Neuronal stem cell (in vitro differentiated cells): Measurements from ENCODE around the gene CFAP61.
"Not testable (repeated sequence)": the region's sequence is repeated elsewhere in the genome, so short reads cannot be mapped to it uniquely, and the experiment has no call there.

Experiments
- DNase-seq: peaks from one replicate; pipeline ENCODE4 v3.0.0-alpha.2; 2013; ENCODE audit warnings: low spot score
- H2AFZ ChIP-seq: one replicate; pipeline ENCODE4 v1.6.1; 2013; ENCODE audit warnings: mild to moderate bottlenecking, low read length, inconsistent platforms
- H2AK5ac ChIP-seq: 2 replicates; pipeline ENCODE4 v1.6.1; 2013; ENCODE audit warnings: low read depth, mild to moderate bottlenecking, inconsistent platforms, low read length, moderate library complexity, mixed read lengths
- H2BK120ac ChIP-seq: 2 replicates; pipeline ENCODE4 v1.6.1; 2013; ENCODE audit warnings: low read depth, mild to moderate bottlenecking, inconsistent platforms, low read length, moderate library complexity, mixed read lengths
- H2BK12ac ChIP-seq: one replicate; pipeline ENCODE4 v1.6.1; 2013; ENCODE audit warnings: low read length, inconsistent platforms
- H2BK15ac ChIP-seq: 2 replicates; pipeline ENCODE4 v1.6.1; 2013; ENCODE audit warnings: mild to moderate bottlenecking, low read length, inconsistent platforms, mixed read lengths
- H2BK5ac ChIP-seq: one replicate; pipeline ENCODE4 v1.6.1; 2013; ENCODE audit warnings: inconsistent platforms, mild to moderate bottlenecking, low read length, moderate library complexity
- H3K14ac ChIP-seq: one replicate; pipeline ENCODE4 v1.6.1; 2013; ENCODE audit warnings: low read length, inconsistent platforms
- H3K18ac ChIP-seq: 2 replicates; pipeline ENCODE4 v1.6.1; 2013; ENCODE audit warnings: low read length, inconsistent platforms
- H3K23ac ChIP-seq: 2 replicates; pipeline ENCODE4 v1.6.1; 2013; ENCODE audit warnings: low read depth, mild to moderate bottlenecking, mixed read lengths, low read length, inconsistent platforms; ENCODE audit not compliant: poor library complexity
- H3K27ac ChIP-seq: replicated peaks from 3 replicates; pipeline ENCODE4 v1.5.1; 2013; ENCODE audit warnings: low read length, inconsistent platforms
- H3K27me3 ChIP-seq, 3 experiments: 2 replicates each; pipeline ENCODE4 v1.6.1; 2013; ENCODE audit warnings: low read length in 3 of 3, mild to moderate bottlenecking in 2 of 3, inconsistent platforms in 1 of 3, low read depth in 1 of 3, mixed read lengths in 1 of 3, moderate library complexity in 1 of 3; ENCODE audit not compliant: control insufficient read depth in 3 of 3, insufficient read depth in 3 of 3
- H3K36me3 ChIP-seq, 2 donors: replicated peaks in 1 of 2; 2 replicates each; pipeline ENCODE4 v1.6.1; 2013; ENCODE audit warnings: low read length in 2 of 2; ENCODE audit not compliant: control insufficient read depth in 2 of 2, insufficient read depth in 2 of 2
- H3K4ac ChIP-seq: 2 replicates; pipeline ENCODE4 v1.6.1; 2013; ENCODE audit warnings: inconsistent platforms, mild to moderate bottlenecking, low read length, moderate library complexity
- H3K4me1 ChIP-seq, 2 donors: 1 replicate in 1 of 2; 2 replicates in 1 of 2; pipeline ENCODE4 v1.6.1; 2013; ENCODE audit warnings: low read length in 2 of 2, low read depth in 1 of 2; ENCODE audit not compliant: control insufficient read depth in 2 of 2, insufficient read depth in 1 of 2
- H3K4me2 ChIP-seq: one replicate; pipeline ENCODE4 v1.6.1; 2013; ENCODE audit warnings: mild to moderate bottlenecking, low read length, inconsistent platforms; ENCODE audit not compliant: insufficient read depth, poor library complexity, severe bottlenecking
- H3K4me3 ChIP-seq, 2 donors: 2 replicates each; pipeline ENCODE4 v1.5.1; 2013; ENCODE audit warnings: low read length in 2 of 2, mild to moderate bottlenecking in 2 of 2, inconsistent platforms in 1 of 2, moderate library complexity in 1 of 2
- H3K79me1 ChIP-seq: one replicate; pipeline ENCODE4 v1.6.1; 2013; ENCODE audit warnings: low read depth, mild to moderate bottlenecking, inconsistent platforms, low read length, moderate library complexity
- H3K9ac ChIP-seq: one replicate; pipeline ENCODE4 v1.6.1; 2013; ENCODE audit warnings: mild to moderate bottlenecking, low read depth, low read length, inconsistent platforms; ENCODE audit not compliant: poor library complexity
- H3K9me3 ChIP-seq, 2 donors: replicated peaks in 1 of 2; 2 replicates each; pipeline versions ENCODE3 to v1.6.1; 2013; ENCODE audit warnings: low read length in 2 of 2, mild to moderate bottlenecking in 2 of 2, inconsistent platforms in 1 of 2, low read depth in 1 of 2, mixed read lengths in 1 of 2, moderate library complexity in 1 of 2; ENCODE audit not compliant: control insufficient read depth in 2 of 2, insufficient read depth in 1 of 2
- H4K8ac ChIP-seq: one replicate; pipeline ENCODE4 v1.6.1; 2013; ENCODE audit warnings: low read depth, mild to moderate bottlenecking, inconsistent platforms, low read length, moderate library complexity
- H4K91ac ChIP-seq: one replicate; pipeline ENCODE4 v1.6.1; 2013; ENCODE audit warnings: low read length, low read depth, mild to moderate bottlenecking, inconsistent platforms; ENCODE audit not compliant: poor library complexity
- WGBS, 2 donors: extraction: QIAGEN DNeasy Blood & Tissue Kit; methylation state at CpG; one replicate each; pipeline ENCODE4 v1.1.7; 2013; ENCODE audit warnings: missing lambda C conversion rate in 2 of 2, mixed read lengths in 1 of 2; ENCODE audit not compliant: insufficient read length in 2 of 2, insufficient replicate concordance in 1 of 2; ENCODE audit errors: extremely low coverage in 2 of 2; 5-methylcytosine and 5-hydroxymethylcytosine counted together

CFAP61 gene

DNA sequence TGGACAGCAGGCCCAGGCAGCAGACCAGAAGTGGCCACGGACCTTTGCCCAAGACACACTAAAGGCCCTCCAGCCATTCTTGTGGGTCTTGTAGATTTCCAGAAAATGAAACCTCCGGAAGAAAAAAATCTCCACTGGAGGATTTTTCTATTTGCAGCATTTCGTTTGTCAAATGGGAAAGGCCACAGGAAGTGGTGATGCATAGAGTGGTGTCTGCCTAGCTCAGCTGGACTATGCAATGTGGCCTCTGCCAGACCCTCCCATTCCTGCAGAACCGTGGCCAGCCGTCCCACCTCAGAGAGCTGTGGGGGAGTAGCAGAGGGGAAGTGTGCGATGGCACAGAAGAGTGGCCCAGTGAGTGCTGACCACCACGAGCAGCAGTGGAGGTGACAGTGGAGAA lies 291.6 kb downstream of the CFAP61 start:
- Histone ChIP-seq H3K18ac (no peak overlapping the region), H3K9me3 (no peaks in the 10 kb centered on the region), H3K14ac (no peak overlapping the region), H2BK120ac (no peak overlapping the region), H2AK5ac (no peak overlapping the region), H2AFZ (no peak overlapping the region), H4K91ac (no peak overlapping the region), H2BK15ac (no peak overlapping the region), H3K27ac (no peak overlapping the region), H3K4ac (no peak overlapping the region), H3K79me1 (no peaks in the 10 kb centered on the region), H3K4me1 (no peaks in the 10 kb centered on the region), H2BK5ac (no peak overlapping the region), H3K36me3 (no peaks in the 10 kb centered on the region), H2BK12ac (no peak overlapping the region), H3K4me3 (no peak overlapping the region), H3K27me3 (peaks cover 0 to 12% (median 0%) of the 10 kb centered on the region in 3 experiments), H3K23ac (no peak overlapping the region), H3K9ac (no peak overlapping the region), H3K4me2 (no peak overlapping the region), H4K8ac (no peak overlapping the region)
- WGBS, 2 donors: no CpG with 5 or more reads among the region's 7 CpGs
- no peak for DNase-seq

DNA sequence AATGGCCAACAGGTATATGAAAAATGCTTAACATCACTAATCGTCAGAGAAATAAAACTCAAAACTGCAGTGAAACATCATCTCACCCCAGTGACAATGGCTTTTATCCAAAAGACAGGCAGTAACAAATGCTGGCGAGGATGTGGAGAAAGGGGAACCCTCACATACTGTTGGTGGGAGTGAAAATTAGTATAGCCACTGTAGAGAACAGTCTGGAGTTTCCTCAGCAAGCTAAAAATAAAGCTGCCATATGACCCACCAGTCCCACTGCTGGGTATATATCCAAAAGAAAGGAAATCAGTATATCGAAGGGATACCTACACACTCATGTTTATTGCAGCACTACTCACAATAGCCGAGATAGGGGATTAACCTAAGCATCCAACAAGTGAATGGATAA lies 292.1 kb downstream of the CFAP61 start:
- peaks cover 0 to 12% (median 0%) of the 10 kb centered on the region in 3 experiments for H3K27me3 ChIP-seq
- H2BK12ac ChIP-seq: no peak overlapping the region
- H4K8ac ChIP-seq: no peak overlapping the region
- no peak overlapping the region for H2BK15ac ChIP-seq
- no peak overlapping the region for H3K4ac ChIP-seq
- no peak overlapping the region for H2BK120ac ChIP-seq
- H3K36me3 ChIP-seq: no peaks in the 10 kb centered on the region
- H3K79me1 ChIP-seq: no peaks in the 10 kb centered on the region
- no peaks in the 10 kb centered on the region for H3K9me3 ChIP-seq
- H2BK5ac ChIP-seq: no peak overlapping the region
- no peak overlapping the region for H2AK5ac ChIP-seq
- H3K4me3 ChIP-seq: no peak overlapping the region
- no peak overlapping the region for H3K14ac ChIP-seq
- H3K4me1 ChIP-seq: no peaks in the 10 kb centered on the region
- no peak overlapping the region for H4K91ac ChIP-seq
- H2AFZ ChIP-seq: no peak overlapping the region
- no peak overlapping the region for H3K23ac ChIP-seq
- WGBS, 2 donors: no CpG with 5 or more reads among the region's 4 CpGs
- H3K18ac ChIP-seq: no peak overlapping the region
- no peak overlapping the region for H3K9ac ChIP-seq
- DNase-seq: no peak
- H3K4me2 ChIP-seq: no peak overlapping the region
- no peak overlapping the region for H3K27ac ChIP-seq

- Histone ChIP-seq H3K4me3 (no peak overlapping the region), H3K79me1 (no peaks in the 10 kb centered on the region), H4K8ac (no peak overlapping the region), H2BK120ac (no peak overlapping the region), H3K27me3 (peaks cover 0 to 3% (median 0%) of the 10 kb centered on the region in 3 experiments), H2AFZ (no peak overlapping the region), H3K9ac (no peak overlapping the region), H3K36me3 (no peaks in the 10 kb centered on the region), H2BK15ac (no peak overlapping the region), H2BK12ac (no peak overlapping the region), H3K18ac (no peak overlapping the region), H3K14ac (no peak overlapping the region), H4K91ac (no peak overlapping the region), H3K27ac (no peak overlapping the region), H3K4me1 (no peaks in the 10 kb centered on the region), H3K4ac (no peak overlapping the region), H2BK5ac (no peak overlapping the region), H3K9me3 (peaks cover 0 to 4% of the 10 kb centered on the region in 2 donors), H3K23ac (no peak overlapping the region), H2AK5ac (no peak overlapping the region), H3K4me2 (no peak overlapping the region)
- no peak for DNase-seq
- no CpG with 5 or more reads among the region's 3 CpGs for WGBS, 2 donors
These were observed 301.2 kb downstream of the CFAP61 start for GRCh38 chr20:20353576-20353975.

GRCh38 chr20:20355503-20355902 lies 303.2 kb downstream of the CFAP61 start:
- not testable (repeated sequence) for H4K91ac ChIP-seq, H3K23ac ChIP-seq, H4K8ac ChIP-seq, H3K36me3 ChIP-seq, H2AK5ac ChIP-seq, H2BK5ac ChIP-seq, H2BK12ac ChIP-seq, H3K14ac ChIP-seq, H3K4me2 ChIP-seq, H3K4me3 ChIP-seq, H3K4me1 ChIP-seq, H2BK15ac ChIP-seq, H3K9me3 ChIP-seq, H2AFZ ChIP-seq, H3K9ac ChIP-seq, H3K79me1 ChIP-seq, H3K4ac ChIP-seq, H3K27ac ChIP-seq, DNase-seq, H2BK120ac ChIP-seq, H3K18ac ChIP-seq
- H3K27me3 ChIP-seq: peaks cover 0 to 16% (median 6%) of the 10 kb centered on the region in 3 experiments
